IMR-90 (cell line): ENCODE results near the gene ZNF532. TPM values are rescaled to one million over a fixed set of nuclear protein-coding genes. Genes with fewer than 3 reads are reported as not detected.

Experiments used
- ATAC-seq: fragments of 200-7000 bp; cut with Tn5 transposase; 2 replicates; pipeline ENCODE4 v1.9.1; 2020; ENCODE audit warnings: low read depth, mild to moderate bottlenecking, moderate library complexity
- BruUV-seq: library from RNA; stranded (reverse); fragments of 400-500 nt; replicated peaks from 2 replicates; lab custom pipeline; 2021; lab: Mats Ljungman, UMichigan
- CTCF ChIA-PET: fragments of 300-600 bp; formaldehyde crosslinking; extraction: SDS; loops from one replicate; lab custom pipeline; 2021; ENCODE audit warnings: antibody characterized with exemption; lab: Yijun Ruan, JAX
- POLR2A ChIA-PET: fragments of 300-600 bp; sonication (Branson Sonifier 250); formaldehyde crosslinking; loops from one replicate; lab custom pipeline; 2022; ENCODE audit warnings: antibody characterized with exemption; ENCODE audit not compliant: unreplicated experiment; lab: Charles Lee
- DNase-seq: peaks from one replicate; pipeline ENCODE4 v3.0.0; 2013
- H2AFZ ChIP-seq: replicated peaks from 2 replicates; pipeline ENCODE3; 2013; ENCODE audit warnings: low read length, mild to moderate bottlenecking; ENCODE audit not compliant: poor library complexity
- H2AK5ac ChIP-seq: 2 replicates; pipeline ENCODE4 v1.6.1; 2013; ENCODE audit warnings: low read depth, low read length, inconsistent platforms
- H2AK9ac ChIP-seq: replicated peaks from 2 replicates; pipeline ENCODE3; 2013; ENCODE audit warnings: mild to moderate bottlenecking, low read depth, low read length, moderate library complexity; ENCODE audit not compliant: poor library complexity
- H2BK120ac ChIP-seq: 2 replicates; pipeline ENCODE4 v1.6.1; 2013; ENCODE audit warnings: low read depth, low read length, inconsistent platforms
- H2BK15ac ChIP-seq: 3 replicates; pipeline ENCODE4 v1.6.1; 2013; ENCODE audit warnings: low read depth, low read length, inconsistent platforms
- H2BK20ac ChIP-seq: 2 replicates; pipeline ENCODE4 v1.6.1; 2013; ENCODE audit warnings: low read depth, mild to moderate bottlenecking, inconsistent platforms, low read length, moderate library complexity
- H2BK5ac ChIP-seq: 2 replicates; pipeline ENCODE4 v1.6.1; 2013; ENCODE audit warnings: mild to moderate bottlenecking, low read depth, low read length, inconsistent platforms; ENCODE audit not compliant: poor library complexity, severe bottlenecking
- H3K14ac ChIP-seq: replicated peaks from 2 replicates; pipeline ENCODE4 v1.6.1; 2013; ENCODE audit warnings: low read depth, low read length, inconsistent platforms
- H3K18ac ChIP-seq: 2 replicates; pipeline ENCODE4 v1.6.1; 2013; ENCODE audit warnings: low read depth, low read length, control low read depth
- H3K23ac ChIP-seq: 2 replicates; pipeline ENCODE4 v1.6.1; 2013; ENCODE audit warnings: low read depth, low read length, inconsistent platforms
- H3K27ac ChIP-seq: 2 replicates; pipeline ENCODE4 v1.5.1; 2013; ENCODE audit warnings: mild to moderate bottlenecking, control low read depth, low read length; ENCODE audit not compliant: insufficient read depth
- H3K27me3 ChIP-seq: 2 replicates; pipeline ENCODE4 v1.6.1; 2013; ENCODE audit warnings: low read length; ENCODE audit not compliant: control insufficient read depth, insufficient read depth
- H3K36me3 ChIP-seq: 2 replicates; pipeline ENCODE4 v1.6.1; 2013; ENCODE audit warnings: low read length, mixed read lengths; ENCODE audit not compliant: control insufficient read depth, insufficient read depth
- H3K4ac ChIP-seq: 2 replicates; pipeline ENCODE4 v1.6.1; 2013; ENCODE audit warnings: low read depth, low read length, inconsistent platforms
- H3K4me1 ChIP-seq: 2 replicates; pipeline ENCODE4 v1.6.1; 2013; ENCODE audit warnings: low read length, mixed read lengths; ENCODE audit not compliant: control insufficient read depth, insufficient read depth
- H3K4me2 ChIP-seq: 2 replicates; pipeline ENCODE4 v1.6.1; 2013; ENCODE audit warnings: low read depth, mild to moderate bottlenecking, control low read depth, low read length, moderate library complexity
- H3K4me3 ChIP-seq: 2 replicates; pipeline ENCODE4 v1.5.1; 2013; ENCODE audit warnings: low read depth, mild to moderate bottlenecking, control low read depth, low read length, moderate library complexity; ENCODE audit not compliant: insufficient read depth
- H3K56ac ChIP-seq: 2 replicates; pipeline ENCODE4 v1.6.1; 2013; ENCODE audit warnings: low read length, inconsistent platforms; ENCODE audit not compliant: insufficient read depth; ENCODE audit errors: extremely low read depth
- H3K79me1 ChIP-seq, 2 experiments: 2 replicates each; pipeline ENCODE4 v1.6.1; 2013; ENCODE audit warnings: low read length in 2 of 2, inconsistent platforms in 1 of 2, low read depth in 1 of 2
- H3K9ac ChIP-seq: 2 replicates; pipeline ENCODE4 v1.6.1; 2013; ENCODE audit warnings: low read depth, low read length, control low read depth
- H3K9me1 ChIP-seq: 2 replicates; pipeline ENCODE4 v1.6.1; 2013; ENCODE audit warnings: low read length, inconsistent platforms; ENCODE audit not compliant: insufficient read depth
- H3K9me3 ChIP-seq: 2 replicates; pipeline ENCODE4 v1.6.1; 2013; ENCODE audit warnings: low read length; ENCODE audit not compliant: control insufficient read depth, insufficient read depth
- H4K20me1 ChIP-seq: 2 replicates; pipeline ENCODE4 v1.6.1; 2013; ENCODE audit warnings: low read length, inconsistent platforms; ENCODE audit not compliant: insufficient read depth
- H4K5ac ChIP-seq: 2 replicates; pipeline ENCODE4 v1.6.1; 2013; ENCODE audit warnings: mild to moderate bottlenecking, low read depth, low read length, control low read depth
- H4K8ac ChIP-seq, 2 experiments: 2 replicates each; pipeline ENCODE4 v1.6.1; 2013; ENCODE audit warnings: low read depth in 2 of 2, low read length in 2 of 2, control low read depth in 1 of 2, inconsistent platforms in 1 of 2
- H4K91ac ChIP-seq: 2 replicates; pipeline ENCODE4 v1.6.1; 2013; ENCODE audit warnings: low read depth, low read length, inconsistent platforms; ENCODE audit not compliant: insufficient read depth
- WGBS, 2 experiments: methylation state at CpG; one replicate each; pipeline versions ENCODE4 v1.1.5 to v1.1.7; 2013; ENCODE audit warnings: missing lambda C conversion rate in 2 of 2; ENCODE audit not compliant: insufficient read length in 1 of 2; ENCODE audit errors: extremely low coverage in 2 of 2; 5-methylcytosine and 5-hydroxymethylcytosine counted together
- dilution Hi-C: fragments of 300-500 bp; cut with HindIII; formaldehyde crosslinking; loops from one replicate; pipeline ENCODE4 v1.14.3; 2018; ENCODE audit warnings: low sequenced_read_pairs; ENCODE audit not compliant: unreplicated experiment
- in situ Hi-C: fragments of 300-500 bp; cut with MboI; formaldehyde crosslinking; loops from 3 replicates; pipeline ENCODE4 v1.14.3; 2019; ENCODE audit warnings: low sequenced_read_pairs, inconsistent platforms, mixed read lengths
- intact Hi-C: fragments of 100-400 bp; cut with micrococcal nuclease; formaldehyde crosslinking; loops from 2 replicates; pipeline ENCODE4 v1.10.0; 2022
- polyA plus RNA-seq, 3 experiments: library from polyadenylated mRNA; depleted of rRNA; stranded (reverse); fragments of >200 nt; gene quantifications; 2 replicates each; pipeline ENCODE4 v1.2.3, GENCODE V29; 2012; ENCODE audit warnings: low replicate concordance in 1 of 3
- total RNA-seq: library from RNA; depleted of rRNA; stranded (reverse); fragments of >200 nt; gene quantifications from 2 replicates; pipeline ENCODE4 v1.2.3, GENCODE V29; 2012
- TF ChIP-seq, protein P1 (sequence below): conservative IDR thresholded peaks from 2 replicates; pipeline ENCODE4 v1.5.1; 2012; ENCODE audit warnings: mild to moderate bottlenecking, low read depth, low read length, improper control_type of control experiment

Gene ZNF532
- total and polyA plus RNA-seq, 2 of the 4 experiments (the other 2 are of a cell fraction), result 29.9 to 45.8 TPM

DNA sequence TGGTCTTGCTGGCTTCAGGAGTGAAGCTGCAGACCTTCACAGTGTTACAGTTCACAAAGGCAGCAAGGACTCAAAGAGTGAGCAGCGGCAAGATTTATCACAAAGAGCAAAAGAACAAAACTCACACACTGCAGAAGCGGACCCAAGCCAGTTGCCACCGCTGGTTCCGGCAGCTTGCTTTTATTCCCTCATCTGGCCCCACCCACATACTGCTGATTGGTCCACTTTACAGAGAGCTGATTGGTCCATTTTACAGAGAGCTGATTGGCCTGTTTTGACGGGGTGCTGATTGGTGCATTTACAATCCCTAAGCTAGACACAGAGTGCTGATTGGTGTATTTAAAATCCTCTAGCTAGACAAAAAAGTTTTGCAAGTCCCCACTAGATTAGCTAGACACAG, 37.2 kb upstream of the ZNF532 start:
- in situ Hi-C loops, result no loop called here

More for the DNA sequence above, 37.2 kb upstream of the ZNF532 start:
- Histone ChIP-seq H3K18ac (no peak overlapping the region), H3K14ac (no peak overlapping the region), H2AK5ac (no peak overlapping the region), H3K36me3 (no peaks in the 10 kb centered on the region), H3K27ac (no peak overlapping the region), H3K4me1 (no peaks in the 10 kb centered on the region), H4K8ac (no peak overlapping the region), H3K27me3 (no peaks in the 10 kb centered on the region), H4K5ac (no peak overlapping the region), H4K91ac (no peak overlapping the region), H3K9me3 (no peaks in the 10 kb centered on the region; the same call in 1 of the 2 replicates), H2AK9ac (no peak overlapping the region), H2BK15ac (no peak overlapping the region), H3K9me1 (no peaks in the 10 kb centered on the region), H3K4ac (no peak overlapping the region), H2BK120ac (no peak overlapping the region), H3K79me1 (no peaks in the 10 kb centered on the region), H3K9ac (no peak overlapping the region), H2BK5ac (no peak overlapping the region), H4K20me1 (no peaks in the 10 kb centered on the region), H2AFZ (no peak overlapping the region), H3K4me3 (no peak overlapping the region), H3K4me2 (no peak overlapping the region), H2BK20ac (no peak overlapping the region), H3K56ac (no peak overlapping the region), H3K23ac (no peak overlapping the region)
- ATAC-seq, result no peak
- BruUV-seq, result no TSS peak
- POLR2A ChIA-PET, result no interaction called here
- CTCF ChIA-PET, result interaction anchor here (1.1 kb wide), 1 partner anchor 9 kb away, joined by 3 read pairs; no protein-coding TSS in a partner anchor
- intact Hi-C loops, result no loop called here
- WGBS, 2 experiments, result no CpG with 5 or more reads among the region's 5 CpGs
- dilution Hi-C loops, result no loop called here
- TF ChIP-seq, protein P1, sequence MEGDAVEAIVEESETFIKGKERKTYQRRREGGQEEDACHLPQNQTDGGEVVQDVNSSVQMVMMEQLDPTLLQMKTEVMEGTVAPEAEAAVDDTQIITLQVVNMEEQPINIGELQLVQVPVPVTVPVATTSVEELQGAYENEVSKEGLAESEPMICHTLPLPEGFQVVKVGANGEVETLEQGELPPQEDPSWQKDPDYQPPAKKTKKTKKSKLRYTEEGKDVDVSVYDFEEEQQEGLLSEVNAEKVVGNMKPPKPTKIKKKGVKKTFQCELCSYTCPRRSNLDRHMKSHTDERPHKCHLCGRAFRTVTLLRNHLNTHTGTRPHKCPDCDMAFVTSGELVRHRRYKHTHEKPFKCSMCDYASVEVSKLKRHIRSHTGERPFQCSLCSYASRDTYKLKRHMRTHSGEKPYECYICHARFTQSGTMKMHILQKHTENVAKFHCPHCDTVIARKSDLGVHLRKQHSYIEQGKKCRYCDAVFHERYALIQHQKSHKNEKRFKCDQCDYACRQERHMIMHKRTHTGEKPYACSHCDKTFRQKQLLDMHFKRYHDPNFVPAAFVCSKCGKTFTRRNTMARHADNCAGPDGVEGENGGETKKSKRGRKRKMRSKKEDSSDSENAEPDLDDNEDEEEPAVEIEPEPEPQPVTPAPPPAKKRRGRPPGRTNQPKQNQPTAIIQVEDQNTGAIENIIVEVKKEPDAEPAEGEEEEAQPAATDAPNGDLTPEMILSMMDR, result no peak
- no peak for DNase-seq
